Measurements from ENCODE around the gene WWC2.

Gene WWC2

DNA sequence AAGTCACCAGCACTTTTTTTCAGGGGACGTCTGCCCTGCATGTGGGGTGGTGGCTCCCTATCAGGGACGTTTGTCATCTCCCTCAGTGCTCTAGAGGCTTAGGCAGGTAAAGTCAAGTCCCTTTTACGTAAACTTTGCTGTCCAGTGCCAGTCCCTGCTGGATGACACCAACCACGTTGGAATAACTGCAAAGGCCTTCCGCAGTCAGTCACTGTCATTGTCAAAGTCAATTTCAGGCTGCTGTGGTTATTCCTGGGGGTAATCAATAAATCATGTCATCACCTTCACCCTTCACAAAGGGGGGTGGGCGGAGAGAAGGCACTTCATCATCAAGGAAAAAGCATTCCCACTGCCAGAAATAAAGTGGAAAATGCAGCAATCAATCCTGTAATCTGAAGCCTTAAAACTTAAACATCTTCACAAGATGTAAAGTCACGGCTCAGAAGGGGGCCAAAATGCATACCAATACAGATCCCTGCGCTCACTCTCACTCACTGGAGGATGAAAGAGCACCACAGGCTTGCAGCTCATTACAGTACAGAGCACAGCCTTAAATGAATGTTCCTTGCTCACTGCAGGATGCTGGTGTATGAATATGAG, 164.8 kb downstream of the WWC2 start:
- WGBS (ENCODE audit: insufficient coverage, insufficient read length) = no CpG with 5 or more reads among the region's 8 CpGs
- Histone ChIP-seq H3K9me3 (ENCODE audit: control insufficient read depth, insufficient read depth, low read length) (no peaks in the 10 kb centered on the region), H3K27ac (ENCODE audit: low read length) (no peak overlapping the region), H3K4me3 (ENCODE audit: low read length) (no peak overlapping the region), H3K27me3 (ENCODE audit: control insufficient read depth, insufficient read depth, low read length) (no peaks in the 10 kb centered on the region), H3K4me1 (ENCODE audit: control insufficient read depth, insufficient read depth, low read length) (no peaks in the 10 kb centered on the region), H3K36me3 (ENCODE audit: control insufficient read depth, insufficient read depth, low read length) (peaks cover 27% of the 10 kb centered on the region; the same call in 1 of the 2 replicates)
- no peak for DNase-seq (ENCODE audit: low read depth, low spot score)

DNA sequence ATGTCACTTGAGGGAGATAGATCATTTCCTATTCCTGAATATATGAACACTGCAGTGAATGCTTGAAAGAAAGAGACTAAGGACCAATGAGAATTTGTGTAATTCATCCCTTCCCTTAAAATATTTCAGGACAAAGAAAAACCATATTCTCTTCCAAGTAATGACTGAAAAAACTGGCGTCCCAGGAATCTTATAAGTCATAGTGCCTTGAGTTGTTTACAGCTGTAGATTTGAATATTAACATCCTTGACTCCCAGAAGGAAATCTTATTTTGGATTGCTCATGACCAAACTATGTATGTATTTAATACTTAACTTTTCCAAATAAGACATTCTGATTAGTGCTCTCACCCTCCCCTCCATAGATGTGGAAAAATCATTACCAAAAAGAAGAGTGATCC, 165.6 kb downstream of the WWC2 start:
- WGBS (ENCODE audit: insufficient coverage, insufficient read length) = no CpG with 5 or more reads among the region's 1 CpG
- Histone ChIP-seq H3K27me3 (ENCODE audit: control insufficient read depth, insufficient read depth, low read length) (no peaks in the 10 kb centered on the region), H3K9me3 (ENCODE audit: control insufficient read depth, insufficient read depth, low read length) (no peaks in the 10 kb centered on the region), H3K36me3 (ENCODE audit: control insufficient read depth, insufficient read depth, low read length) (peaks cover 27% of the 10 kb centered on the region; the same call in 1 of the 2 replicates), H3K4me3 (ENCODE audit: low read length) (no peak overlapping the region), H3K27ac (ENCODE audit: low read length) (no peak overlapping the region), H3K4me1 (ENCODE audit: control insufficient read depth, insufficient read depth, low read length) (no peaks in the 10 kb centered on the region)
- DNase-seq (ENCODE audit: low read depth, low spot score) = no peak

GRCh38 chr4:183266371-183266770, 167.3 kb downstream of the WWC2 start:
- Histone ChIP-seq H3K9me3 (ENCODE audit: control insufficient read depth, insufficient read depth, low read length) (no peaks in the 10 kb centered on the region), H3K36me3 (ENCODE audit: control insufficient read depth, insufficient read depth, low read length) (peaks cover 18% of the 10 kb centered on the region; the same call in 1 of the 2 replicates), H3K4me3 (ENCODE audit: low read length) (no peak overlapping the region), H3K27ac (ENCODE audit: low read length) (no peak overlapping the region), H3K4me1 (ENCODE audit: control insufficient read depth, insufficient read depth, low read length) (no peaks in the 10 kb centered on the region), H3K27me3 (ENCODE audit: control insufficient read depth, insufficient read depth, low read length) (no peaks in the 10 kb centered on the region)
- WGBS (ENCODE audit: insufficient coverage, insufficient read length) = no CpG with 5 or more reads among the region's 3 CpGs
- no peak for DNase-seq (ENCODE audit: low read depth, low spot score)

GRCh38 chr4:183268556-183268955, 169.5 kb downstream of the WWC2 start:
- no peak overlapping the region for H3K4me3 ChIP-seq (ENCODE audit: low read length)
- peaks cover 17% of the 10 kb centered on the region; the same call in 1 of the 2 replicates for H3K36me3 ChIP-seq (ENCODE audit: control insufficient read depth, insufficient read depth, low read length)
- H3K27ac ChIP-seq (ENCODE audit: low read length) = no peak overlapping the region
- no CpG with 5 or more reads among the region's 9 CpGs for WGBS (ENCODE audit: insufficient coverage, insufficient read length)
- no peaks in the 10 kb centered on the region for H3K4me1 ChIP-seq (ENCODE audit: control insufficient read depth, insufficient read depth, low read length)
- no peaks in the 10 kb centered on the region for H3K27me3 ChIP-seq (ENCODE audit: control insufficient read depth, insufficient read depth, low read length)
- no peak for DNase-seq (ENCODE audit: low read depth, low spot score)
- H3K9me3 ChIP-seq (ENCODE audit: control insufficient read depth, insufficient read depth, low read length) = no peaks in the 10 kb centered on the region

GRCh38 chr4:183272384-183272783, 173.3 kb downstream of the WWC2 start:
- DNase-seq (ENCODE audit: low read depth, low spot score) = no peak
- Histone ChIP-seq H3K27me3 (ENCODE audit: control insufficient read depth, insufficient read depth, low read length) (no peaks in the 10 kb centered on the region), H3K9me3 (ENCODE audit: control insufficient read depth, insufficient read depth, low read length) (no peaks in the 10 kb centered on the region), H3K4me1 (ENCODE audit: control insufficient read depth, insufficient read depth, low read length) (no peaks in the 10 kb centered on the region), H3K4me3 (ENCODE audit: low read length) (no peak overlapping the region), H3K36me3 (ENCODE audit: control insufficient read depth, insufficient read depth, low read length) (peaks cover 8% of the 10 kb centered on the region; the same call in 1 of the 2 replicates), H3K27ac (ENCODE audit: low read length) (no peak overlapping the region)
- no CpG with 5 or more reads among the region's 3 CpGs for WGBS (ENCODE audit: insufficient coverage, insufficient read length)

- DNase-seq (ENCODE audit: low read depth, low spot score) = no peak
- Histone ChIP-seq H3K4me3 (ENCODE audit: low read length) (no peak overlapping the region), H3K4me1 (ENCODE audit: control insufficient read depth, insufficient read depth, low read length) (no peaks in the 10 kb centered on the region), H3K27me3 (ENCODE audit: control insufficient read depth, insufficient read depth, low read length) (no peaks in the 10 kb centered on the region), H3K27ac (ENCODE audit: low read length) (no peak overlapping the region), H3K36me3 (ENCODE audit: control insufficient read depth, insufficient read depth, low read length) (peaks cover 5% of the 10 kb centered on the region; the same call in 1 of the 2 replicates), H3K9me3 (ENCODE audit: control insufficient read depth, insufficient read depth, low read length) (no peaks in the 10 kb centered on the region)
- WGBS (ENCODE audit: insufficient coverage, insufficient read length) = no CpG with 5 or more reads among the region's 1 CpG
Observed at GRCh38 chr4:183276106-183276505, 177.0 kb downstream of the WWC2 start.

DNA sequence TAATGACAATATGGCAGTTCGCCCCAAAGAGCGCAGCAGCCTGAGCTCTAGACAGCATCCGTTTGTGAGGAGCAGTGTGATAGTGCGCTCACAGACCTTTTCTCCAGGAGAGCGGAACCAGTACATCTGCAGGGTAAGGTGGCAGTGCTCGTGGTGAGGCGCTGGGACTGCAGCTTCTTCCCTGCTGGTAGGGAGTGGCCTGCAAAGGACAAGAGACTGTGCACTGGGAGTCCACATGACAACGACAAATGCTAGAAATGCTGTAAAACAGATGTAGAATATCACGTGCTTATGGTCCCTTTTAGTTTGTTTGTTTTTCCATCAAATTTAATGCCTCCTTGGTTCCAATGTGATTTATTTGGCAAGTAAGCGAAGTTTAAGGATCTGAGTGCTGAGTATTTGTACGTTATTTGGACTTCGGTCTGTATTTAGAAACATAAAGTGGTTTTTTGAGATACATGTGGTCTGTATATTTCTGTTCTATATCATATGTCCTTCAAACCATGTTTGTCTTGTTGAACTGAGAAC, 185.3 kb downstream of the WWC2 start:
- DNase-seq (ENCODE audit: low read depth, low spot score) = no peak

DNA sequence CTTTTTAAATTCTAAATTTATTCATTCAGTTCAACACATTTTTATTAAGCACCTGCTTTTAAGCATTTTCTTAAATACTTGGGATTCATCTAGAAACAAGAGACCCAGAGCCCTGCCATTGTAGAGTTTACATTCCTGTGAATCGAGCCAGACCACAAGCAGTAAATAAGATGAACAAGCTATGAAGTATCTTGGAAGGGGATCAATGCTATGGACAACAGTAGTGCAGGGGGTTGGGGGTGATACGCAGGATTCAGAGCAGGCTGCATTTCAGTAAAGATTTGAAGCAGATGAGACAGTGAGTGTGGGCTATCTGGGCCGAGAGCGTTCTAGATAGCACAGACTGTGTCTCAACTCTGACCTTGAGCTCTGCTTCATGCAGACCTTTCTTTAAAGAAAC, 185.9 kb downstream of the WWC2 start:
- no CpG with 5 or more reads among the region's 4 CpGs for WGBS (ENCODE audit: insufficient coverage, insufficient read length)
- H3K4me3 ChIP-seq (ENCODE audit: low read length) = no peak overlapping the region
- peaks cover 26% of the 10 kb centered on the region; the same call in 1 of the 2 replicates for H3K36me3 ChIP-seq (ENCODE audit: control insufficient read depth, insufficient read depth, low read length)
- no peaks in the 10 kb centered on the region for H3K9me3 ChIP-seq (ENCODE audit: control insufficient read depth, insufficient read depth, low read length)
- no peak overlapping the region for H3K27ac ChIP-seq (ENCODE audit: low read length)
- DNase-seq (ENCODE audit: low read depth, low spot score) = no peak
- H3K4me1 ChIP-seq (ENCODE audit: control insufficient read depth, insufficient read depth, low read length) = no peaks in the 10 kb centered on the region
- H3K27me3 ChIP-seq (ENCODE audit: control insufficient read depth, insufficient read depth, low read length) = no peaks in the 10 kb centered on the region

More for the DNA sequence above, 185.3 kb downstream of the WWC2 start:
- Histone ChIP-seq H3K9me3 (ENCODE audit: control insufficient read depth, insufficient read depth, low read length) (no peaks in the 10 kb centered on the region), H3K36me3 (ENCODE audit: control insufficient read depth, insufficient read depth, low read length) (peaks cover 23% of the 10 kb centered on the region; the same call in 1 of the 2 replicates), H3K27me3 (ENCODE audit: control insufficient read depth, insufficient read depth, low read length) (no peaks in the 10 kb centered on the region), H3K4me3 (ENCODE audit: low read length) (no peak overlapping the region), H3K27ac (ENCODE audit: low read length) (no peak overlapping the region), H3K4me1 (ENCODE audit: control insufficient read depth, insufficient read depth, low read length) (no peaks in the 10 kb centered on the region)
- no CpG with 5 or more reads among the region's 12 CpGs for WGBS (ENCODE audit: insufficient coverage, insufficient read length)

DNA sequence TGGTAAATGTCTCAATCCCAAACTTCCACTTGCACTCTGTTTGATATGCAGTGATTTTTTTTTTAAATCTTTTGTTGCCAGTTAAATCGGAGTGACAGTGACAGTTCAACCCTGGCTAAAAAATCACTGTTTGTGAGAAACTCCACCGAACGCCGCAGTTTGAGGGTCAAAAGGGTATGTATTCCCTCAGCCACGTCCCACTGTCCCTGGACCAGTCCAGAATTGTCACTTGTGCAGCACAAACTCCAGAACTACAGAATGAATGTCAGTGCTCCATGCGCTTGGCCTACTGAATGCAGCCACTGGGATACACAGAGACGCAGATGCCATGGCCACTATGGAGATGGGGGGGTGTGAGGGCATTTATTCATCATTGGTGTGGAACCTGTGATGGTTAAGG, 186.8 kb downstream of the WWC2 start:
- H3K36me3 ChIP-seq (ENCODE audit: control insufficient read depth, insufficient read depth, low read length) = peaks cover 23% of the 10 kb centered on the region; the same call in 1 of the 2 replicates

DNA sequence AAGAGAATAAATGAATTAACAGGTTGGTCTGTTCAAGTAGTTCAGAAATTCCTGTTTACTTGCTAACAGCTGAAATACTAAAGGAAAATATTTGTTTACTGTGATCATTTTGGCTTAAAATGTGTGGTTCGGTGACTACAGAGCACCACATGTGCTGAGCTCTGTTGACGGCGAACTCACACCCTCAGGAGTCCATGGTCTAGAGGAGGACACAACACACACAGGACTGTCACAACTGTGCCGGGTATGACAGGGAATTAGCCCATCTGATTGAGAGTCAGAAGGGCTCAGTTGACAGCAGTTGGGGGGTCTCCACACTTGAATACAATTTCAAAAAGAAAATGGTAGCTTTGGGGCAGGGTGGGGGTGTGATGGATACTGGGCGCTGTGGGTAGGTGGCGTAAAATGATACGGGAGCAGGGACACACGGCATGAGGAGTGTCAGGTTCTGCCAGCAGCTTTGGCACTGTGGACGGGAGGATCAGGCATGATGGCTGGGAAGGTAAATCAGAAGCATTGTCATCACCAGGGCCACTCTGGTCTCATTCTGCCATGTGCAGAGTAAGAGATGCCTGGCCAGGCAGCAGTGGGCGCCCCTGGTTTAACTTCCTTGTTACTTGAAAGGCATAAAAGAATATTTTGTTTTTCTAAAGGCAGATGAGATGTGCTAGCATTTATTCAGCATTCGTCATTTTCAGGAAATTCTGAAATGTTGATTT, 187.7 kb downstream of the WWC2 start:
- Histone ChIP-seq H3K27ac (ENCODE audit: low read length) (no peak overlapping the region), H3K36me3 (ENCODE audit: control insufficient read depth, insufficient read depth, low read length) (peaks cover 23% of the 10 kb centered on the region; the same call in 1 of the 2 replicates), H3K27me3 (ENCODE audit: control insufficient read depth, insufficient read depth, low read length) (no peaks in the 10 kb centered on the region), H3K4me3 (ENCODE audit: low read length) (no peak overlapping the region), H3K9me3 (ENCODE audit: control insufficient read depth, insufficient read depth, low read length) (no peaks in the 10 kb centered on the region), H3K4me1 (ENCODE audit: control insufficient read depth, insufficient read depth, low read length) (no peaks in the 10 kb centered on the region)
- no CpG with 5 or more reads among the region's 11 CpGs for WGBS (ENCODE audit: insufficient coverage, insufficient read length)
- DNase-seq (ENCODE audit: low read depth, low spot score) = no peak

More for the DNA sequence above, 186.8 kb downstream of the WWC2 start:
- no peak for DNase-seq (ENCODE audit: low read depth, low spot score)
- H3K27ac ChIP-seq (ENCODE audit: low read length) = no peak overlapping the region
- no peaks in the 10 kb centered on the region for H3K9me3 ChIP-seq (ENCODE audit: control insufficient read depth, insufficient read depth, low read length)
- H3K27me3 ChIP-seq (ENCODE audit: control insufficient read depth, insufficient read depth, low read length) = no peaks in the 10 kb centered on the region
- no peaks in the 10 kb centered on the region for H3K4me1 ChIP-seq (ENCODE audit: control insufficient read depth, insufficient read depth, low read length)
- H3K4me3 ChIP-seq (ENCODE audit: low read length) = no peak overlapping the region
- WGBS (ENCODE audit: insufficient coverage, insufficient read length) = no CpG with 5 or more reads among the region's 7 CpGs
